HepG2 (cell line): ENCODE data around the gene TGM6. TPM values are rescaled to one million over a fixed set of nuclear protein-coding genes. Genes with fewer than 3 reads are reported as not detected.

Experiments
- CREB3 ChIP-seq: sonication (generic); formaldehyde crosslinking; IDR thresholded peaks from 2 replicates; pipeline ENCODE4 v1.5.0; 2020; ENCODE audit warnings: missing genetic modification reagents
- DR1 ChIP-seq: sonication (generic); formaldehyde crosslinking; IDR thresholded peaks from 2 replicates; pipeline ENCODE4 v1.8.0; 2021; ENCODE audit warnings: mild to moderate bottlenecking, missing genetic modification reagents, inconsistent platforms
- HDAC2 ChIP-seq: sonication (generic); formaldehyde crosslinking; IDR thresholded peaks from 2 replicates; pipeline ENCODE4 v1.4.0; 2020; ENCODE audit warnings: missing genetic modification reagents
- HMGA1 ChIP-seq: sonication (generic); formaldehyde crosslinking; conservative IDR thresholded peaks from 2 replicates; pipeline ENCODE4 v1.4.0; 2020; ENCODE audit warnings: missing genetic modification reagents
- LBX2 ChIP-seq: sonication (generic); formaldehyde crosslinking; IDR thresholded peaks from 2 replicates; pipeline ENCODE4 v1.5.0; 2020; ENCODE audit warnings: missing genetic modification reagents, mild to moderate bottlenecking, borderline replicate concordance
- MXD3 ChIP-seq: IDR thresholded peaks from 2 replicates; pipeline ENCODE4 v1.6.1; 2016; ENCODE audit warnings: mild to moderate bottlenecking, missing biosample characterization, missing genetic modification reagents
- MXD4 ChIP-seq: IDR thresholded peaks from 2 replicates; pipeline ENCODE4 v1.6.1; 2016; ENCODE audit warnings: mild to moderate bottlenecking, missing biosample characterization, missing genetic modification reagents
- PAWR ChIP-seq: sonication (generic); formaldehyde crosslinking; IDR thresholded peaks from 2 replicates; pipeline ENCODE4 v1.4.0; 2020; ENCODE audit warnings: missing genetic modification reagents, mild to moderate bottlenecking, borderline replicate concordance
- RERE ChIP-seq: IDR thresholded peaks from 2 replicates; pipeline ENCODE4 v1.6.1; 2016; ENCODE audit warnings: low read depth, missing genetic modification reagents, missing compliant biosample characterization
- SETDB1 ChIP-seq: sonication (generic); formaldehyde crosslinking; IDR thresholded peaks from 2 replicates; pipeline ENCODE4 v1.5.1; 2020; ENCODE audit warnings: missing genetic modification reagents, mild to moderate bottlenecking, borderline replicate concordance
- ZNF256 ChIP-seq: sonication (generic); formaldehyde crosslinking; conservative IDR thresholded peaks from 2 replicates; pipeline ENCODE4 v1.4.0; 2020; ENCODE audit warnings: missing genetic modification reagents
- ZNF275 ChIP-seq: sonication (generic); formaldehyde crosslinking; IDR thresholded peaks from 2 replicates; pipeline ENCODE4 v1.8.0; 2022; ENCODE audit warnings: missing genetic modification reagents, mild to moderate bottlenecking, inconsistent platforms, borderline replicate concordance
- ZNF383 ChIP-seq: sonication (generic); formaldehyde crosslinking; IDR thresholded peaks from 2 replicates; pipeline ENCODE4 v1.4.0; 2020; ENCODE audit warnings: missing genetic modification reagents, mild to moderate bottlenecking, borderline replicate concordance
- ZNF446 ChIP-seq: sonication (generic); formaldehyde crosslinking; IDR thresholded peaks from 2 replicates; pipeline ENCODE4 v1.5.0; 2020; ENCODE audit warnings: mild to moderate bottlenecking, missing genetic modification reagents
- ZNF503 ChIP-seq: sonication (generic); formaldehyde crosslinking; IDR thresholded peaks from 2 replicates; pipeline ENCODE4 v1.4.0; 2020; ENCODE audit warnings: missing genetic modification reagents
- ZNF678 ChIP-seq: sonication (generic); formaldehyde crosslinking; IDR thresholded peaks from 2 replicates; pipeline ENCODE4 v1.4.0; 2020; ENCODE audit warnings: mild to moderate bottlenecking, missing genetic modification reagents
- ZNF737 ChIP-seq: sonication (generic); formaldehyde crosslinking; IDR thresholded peaks from 2 replicates; pipeline ENCODE4 v1.5.0; 2020; ENCODE audit warnings: missing genetic modification reagents, mild to moderate bottlenecking, borderline replicate concordance
- ZNF747 ChIP-seq: sonication (generic); formaldehyde crosslinking; IDR thresholded peaks from 2 replicates; pipeline ENCODE4 v1.8.1; 2023; ENCODE audit warnings: missing genetic modification reagents, mild to moderate bottlenecking, borderline replicate concordance
- polyA plus RNA-seq, 8 experiments: library from polyadenylated mRNA; depleted of rRNA in 3 of 8; stranded (reverse) in 7 of 8; unstranded in 1 of 8; fragments of >200 nt; fragmentation: Illumina TruSeq in 4 of 8; extraction: Trizol in 4 of 8; gene quantifications; 2 replicates each; pipeline versions ENCODE4 v1.2.1 to v1.2.3, GENCODE V29; 2011 to 2016; ENCODE audit warnings: low read depth in 4 of 8, missing spikeins in 1 of 8, mixed read lengths in 1 of 8; ENCODE audit not compliant: insufficient read depth in 1 of 8
- total RNA-seq, 5 experiments: library from RNA; depleted of rRNA; stranded (reverse); fragments of >200 nt; fragmentation: Illumina TruSeq; extraction: Trizol; gene quantifications; 2 replicates each; pipeline ENCODE4 v1.2.3, GENCODE V29; 2016; ENCODE audit warnings: low read depth in 1 of 5

TGM6 gene
- total and polyA plus RNA-seq, 2 of the 13 experiments (the other 11 are each of a cell fraction or from before 2014, with no cell fraction given), result not detected

GRCh38 chr20:2470423-2471193 is 89.9 kb downstream of the TGM6 start, which contains the start of gene SNRPB (continued):
- TF ChIP-seq CREB3 (peak; percentile 88; the same call in 1 of the 2 replicates), ZNF503 (CRISPR knock-in tag) (peak; percentile 92), ZNF275 (peak; percentile 98; the same call in 1 of the 2 replicates), PAWR (CRISPR knock-in tag) (peak; percentile 99), RERE (CRISPR knock-in tag) (peak; percentile 81; the same call in 1 of the 2 replicates), ZNF256 (CRISPR knock-in tag) (peak; percentile 98), ZNF678 (peak; percentile 100), MXD4 (CRISPR knock-in tag) (peak; percentile 99), HDAC2 (CRISPR knock-in tag) (peak; percentile 98), MXD3 (peak; percentile 100), LBX2 (CRISPR knock-in tag) (peak; percentile 95; the same call in 1 of the 2 replicates), ZNF747 (CRISPR knock-in tag) (peak; percentile 99), DR1 (CRISPR knock-in tag) (peak; percentile 100), ZNF737 (peak; percentile 99), HMGA1 (CRISPR knock-in tag) (no peak), ZNF383 (CRISPR knock-in tag) (peak; percentile 99), SETDB1 (CRISPR knock-in tag) (peak; percentile 19; the same call in 1 of the 2 replicates), ZNF446 (CRISPR knock-in tag) (peak; percentile 95; the same call in 1 of the 2 replicates)
